Activated CD8-positive, alpha-beta memory T cell treated with anti-CD3 and anti-CD28 coated beads, Interleukin-2, amount 50 U/mL, for 24 hours (primary cell): ENCODE measurements around the gene SLC9A4.

Experiments used
- DNase-seq: peaks from one replicate; pipeline ENCODE4 v3.0.0-alpha.2; 2020; ENCODE audit errors: extremely low read depth

SLC9A4 gene

DNA sequence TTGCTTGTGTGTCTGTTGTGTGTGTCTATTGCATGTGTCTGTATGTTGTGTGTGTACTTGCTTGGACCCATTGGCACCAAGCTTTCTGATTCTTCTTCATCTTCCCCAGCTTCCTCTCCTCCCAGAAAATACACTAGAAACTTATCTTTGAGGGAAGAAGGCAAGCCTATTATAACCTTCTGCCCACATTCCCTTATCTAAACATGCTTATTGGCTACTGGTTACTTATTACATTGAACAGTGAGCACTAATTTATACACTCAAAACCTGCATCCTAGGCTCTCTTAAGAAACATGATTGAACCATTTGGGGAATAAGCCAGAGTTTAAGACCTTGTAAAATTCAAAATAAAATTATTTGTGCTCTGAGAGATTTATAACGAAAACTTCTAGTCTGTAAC lies 26.5 kb downstream of the SLC9A4 start:
- DNase-seq, result no peak

DNA sequence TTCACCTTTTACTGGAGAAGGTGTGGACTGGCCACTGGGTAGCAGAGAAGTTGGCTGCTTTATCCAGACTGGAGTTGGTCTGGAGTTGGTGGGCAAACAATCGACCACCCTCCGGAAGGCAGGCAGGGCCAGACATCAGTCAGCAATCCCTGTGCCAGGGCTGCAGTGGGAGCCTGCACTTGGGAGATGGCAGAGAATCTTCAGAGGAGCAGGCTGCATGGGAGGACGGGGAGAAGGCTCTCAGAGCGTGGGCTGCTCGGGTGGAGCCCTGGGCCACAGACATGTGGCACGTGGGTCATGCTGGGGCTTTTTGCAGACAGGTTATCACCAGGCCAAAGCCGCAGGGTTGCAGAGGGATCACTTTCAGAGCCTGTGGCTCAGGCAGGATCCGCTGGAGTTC lies 29.6 kb downstream of the SLC9A4 start:
- DNase-seq, result no peak

DNA sequence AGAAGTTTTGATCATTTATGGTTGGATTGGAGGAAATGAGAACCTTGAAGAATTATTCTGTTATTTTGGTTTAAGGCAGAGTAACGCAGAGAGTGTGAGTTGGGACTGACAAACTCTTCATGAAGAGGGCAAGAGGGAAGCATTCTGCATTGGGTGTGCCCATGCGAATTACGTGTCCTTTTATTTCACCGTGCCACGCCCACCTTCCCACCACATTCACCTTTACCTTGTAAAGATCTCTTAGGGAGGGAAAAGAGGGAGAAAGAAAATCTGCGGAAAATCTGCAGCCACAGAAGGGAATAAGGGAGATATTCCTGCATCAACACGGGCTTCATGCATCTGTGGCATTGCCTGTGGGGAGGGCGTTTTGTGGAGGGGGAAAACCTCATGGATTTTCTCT lies 31.8 kb downstream of the SLC9A4 start:
- no peak for DNase-seq

DNA sequence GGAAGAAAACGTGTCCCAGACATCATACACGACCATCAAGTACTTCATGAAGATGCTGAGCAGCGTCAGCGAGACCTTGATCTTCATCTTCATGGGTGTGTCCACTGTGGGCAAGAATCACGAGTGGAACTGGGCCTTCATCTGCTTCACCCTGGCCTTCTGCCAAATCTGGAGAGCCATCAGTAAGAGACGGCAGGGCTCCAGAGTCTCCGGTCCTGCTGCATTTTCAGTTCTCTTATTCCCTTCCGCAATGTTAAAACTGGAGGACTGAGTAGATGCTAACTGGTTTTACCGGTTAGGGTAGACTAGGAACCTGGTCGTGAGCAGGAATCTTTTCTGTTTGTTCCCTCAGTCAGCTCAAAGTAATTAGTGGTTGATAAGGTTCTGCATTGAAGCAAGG lies 32.3 kb downstream of the SLC9A4 start:
- DNase-seq, result no peak

DNA sequence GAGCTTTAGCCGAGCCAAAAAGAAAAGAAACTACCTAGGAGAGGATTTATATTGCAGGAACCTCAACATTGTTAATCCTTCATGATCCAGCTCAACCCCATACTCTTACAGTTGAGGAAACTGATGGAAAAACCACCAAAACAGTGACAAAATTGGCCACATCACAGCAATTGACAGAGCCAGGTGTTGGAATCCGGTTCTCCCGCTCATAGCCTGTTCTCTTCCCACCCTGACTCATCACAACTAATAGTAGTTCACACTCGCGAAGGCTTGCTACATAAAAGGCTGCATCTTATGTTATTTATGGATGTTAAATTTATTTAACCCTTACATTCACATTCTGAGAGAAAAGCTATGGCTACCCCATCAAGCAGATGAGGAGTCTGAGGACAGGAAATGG lies 33.7 kb downstream of the SLC9A4 start:
- no peak for DNase-seq

DNA sequence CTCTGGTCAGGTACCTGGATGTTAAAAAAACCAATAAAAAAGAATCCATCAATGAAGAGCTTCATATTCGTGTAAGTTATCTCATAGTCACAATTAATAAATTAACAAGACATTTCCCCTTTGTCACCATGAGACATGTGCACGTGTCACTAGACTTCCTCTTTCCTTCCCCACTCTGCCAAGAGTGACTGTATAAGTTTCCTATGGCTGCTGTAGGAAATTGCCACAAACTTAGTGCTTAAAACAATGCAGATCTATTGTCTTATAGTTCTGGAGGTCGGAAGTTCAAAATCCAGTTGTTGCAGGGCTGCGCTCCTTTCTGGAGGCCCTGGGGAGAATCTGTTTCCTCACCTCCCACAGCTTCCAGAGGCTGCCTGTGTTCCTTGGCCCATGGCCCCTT lies 35.8 kb downstream of the SLC9A4 start:
- no peak for DNase-seq

DNA sequence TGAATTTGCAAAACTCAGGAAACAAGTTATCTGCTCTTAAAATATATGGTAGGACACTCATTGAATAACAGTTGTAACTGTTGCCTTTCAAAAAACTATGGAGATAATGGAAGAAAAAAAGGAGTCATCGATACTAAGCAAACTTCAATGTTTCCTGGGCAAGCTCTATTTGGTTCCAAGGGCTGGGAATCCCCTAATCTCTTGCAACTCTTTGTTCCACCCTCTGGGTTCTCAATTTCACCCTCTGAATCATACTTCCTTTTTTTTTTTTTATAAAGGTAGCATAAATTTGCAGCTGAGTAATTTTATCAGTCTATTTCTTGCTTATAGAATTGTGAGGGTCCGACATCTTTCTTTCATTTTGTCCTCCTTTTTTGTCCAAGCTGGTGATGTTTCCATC lies 36.7 kb downstream of the SLC9A4 start:
- no peak for DNase-seq

DNA sequence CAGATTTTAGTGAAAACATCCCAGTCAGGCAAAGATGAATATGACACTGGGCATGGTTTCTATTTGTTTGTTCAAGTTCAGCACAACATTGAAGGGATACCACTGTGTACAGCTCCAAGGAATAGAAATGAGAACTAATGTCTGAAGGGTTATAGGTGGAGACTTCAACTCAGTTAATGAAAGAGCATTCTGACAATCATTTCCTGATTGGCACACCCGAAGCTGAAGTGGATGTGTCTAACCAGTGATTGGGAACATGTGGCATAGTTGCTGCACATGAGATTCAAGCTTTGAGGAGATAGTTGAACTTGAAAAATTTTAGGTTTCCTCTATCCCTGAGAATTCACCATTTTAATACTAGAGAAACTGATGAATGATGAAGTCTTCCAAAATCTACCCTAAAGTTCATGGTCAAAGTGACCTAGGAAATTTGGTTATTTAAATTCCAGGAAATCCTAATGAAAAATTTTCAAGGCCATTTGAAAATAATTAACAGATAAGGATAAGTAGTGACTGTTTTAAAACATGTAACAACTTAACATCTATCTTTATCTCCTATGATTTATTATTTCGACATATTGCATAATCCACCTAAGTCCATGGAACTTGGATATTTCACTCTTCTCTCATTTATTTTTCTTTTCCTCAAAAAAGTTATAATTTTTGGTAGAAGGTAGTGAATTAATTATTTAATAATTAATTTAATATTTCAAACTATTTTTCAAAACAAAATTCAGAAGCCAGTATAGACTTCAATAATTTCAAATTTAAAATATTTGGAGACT lies 38.0 kb downstream of the SLC9A4 start:
- no peak for DNase-seq

DNA sequence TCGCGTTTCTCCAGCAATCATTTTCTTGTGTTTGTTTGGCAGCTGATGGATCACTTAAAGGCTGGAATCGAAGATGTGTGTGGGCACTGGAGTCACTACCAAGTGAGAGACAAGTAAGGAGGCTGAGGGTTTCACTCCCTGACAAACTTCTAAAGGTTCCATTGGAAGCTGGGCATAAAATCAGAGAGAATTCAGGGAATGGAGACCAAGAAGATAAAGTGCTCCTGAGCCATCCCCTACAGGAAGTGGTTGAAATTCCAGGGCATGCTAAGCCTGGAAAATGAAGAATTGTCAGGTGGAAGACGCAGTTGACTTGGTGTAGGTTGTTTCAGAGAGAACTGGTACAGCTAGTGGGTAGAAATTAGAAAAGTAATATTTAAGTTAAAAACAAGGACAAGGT lies 39.1 kb downstream of the SLC9A4 start:
- no peak for DNase-seq

DNA sequence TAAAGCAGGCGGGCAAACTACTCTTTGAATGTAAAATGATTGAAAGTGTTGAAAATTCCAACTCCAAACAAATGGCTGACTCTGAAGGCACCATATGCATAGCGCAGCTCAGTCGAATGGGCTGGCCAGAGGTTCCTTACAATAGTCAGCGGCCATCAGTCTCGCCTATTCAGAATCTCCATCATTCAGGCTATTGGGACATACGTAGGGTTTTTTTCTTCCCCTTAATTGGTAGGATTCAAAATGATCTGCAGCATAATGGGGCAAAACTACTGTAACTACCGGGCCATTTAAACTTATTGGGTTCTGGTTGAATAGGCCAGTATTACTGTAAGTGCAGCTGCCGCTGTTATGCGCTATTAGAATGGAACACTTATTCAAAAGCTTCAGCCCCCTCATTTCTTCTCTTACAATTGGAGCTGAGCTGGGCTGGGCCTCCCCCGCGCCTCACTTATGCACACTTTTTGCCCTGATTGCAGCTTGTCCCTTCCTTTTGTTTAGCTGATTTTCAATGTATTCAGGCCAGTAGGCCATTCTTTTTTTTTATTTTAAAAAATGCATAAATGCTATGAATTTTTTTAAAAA lies 40.4 kb downstream of the SLC9A4 start:
- DNase-seq, result no peak

DNA sequence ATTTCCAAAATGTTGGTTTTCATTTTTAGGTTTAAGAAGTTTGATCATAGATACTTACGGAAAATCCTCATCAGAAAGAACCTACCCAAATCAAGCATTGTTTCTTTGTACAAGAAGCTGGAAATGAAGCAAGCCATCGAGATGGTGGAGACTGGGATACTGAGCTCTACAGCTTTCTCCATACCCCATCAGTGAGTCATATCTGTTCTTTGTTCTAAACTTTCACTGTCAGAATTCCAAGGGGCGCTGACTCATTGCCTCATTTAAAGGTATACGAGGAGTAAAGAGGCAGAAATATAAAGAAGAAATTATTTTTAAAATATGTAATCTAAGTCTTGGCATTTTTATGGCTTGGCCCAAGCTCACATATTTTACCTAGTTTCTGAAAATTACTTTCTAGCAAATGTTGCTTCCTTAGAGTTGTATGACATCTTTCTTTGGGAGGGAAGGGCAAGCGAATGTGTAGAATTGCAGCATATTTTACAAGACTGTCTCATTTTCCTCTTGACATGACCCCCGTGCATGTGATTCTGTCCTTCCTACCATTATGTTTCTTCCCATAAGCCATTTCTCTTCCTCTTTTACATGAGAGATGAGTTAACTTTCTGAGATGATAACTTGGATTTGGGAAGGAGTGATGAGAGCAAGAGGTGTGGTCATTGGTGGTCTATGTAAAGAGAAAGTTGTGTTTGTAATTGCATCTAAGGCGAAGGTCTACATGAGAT lies 41.2 kb downstream of the SLC9A4 start:
- no peak for DNase-seq

DNA sequence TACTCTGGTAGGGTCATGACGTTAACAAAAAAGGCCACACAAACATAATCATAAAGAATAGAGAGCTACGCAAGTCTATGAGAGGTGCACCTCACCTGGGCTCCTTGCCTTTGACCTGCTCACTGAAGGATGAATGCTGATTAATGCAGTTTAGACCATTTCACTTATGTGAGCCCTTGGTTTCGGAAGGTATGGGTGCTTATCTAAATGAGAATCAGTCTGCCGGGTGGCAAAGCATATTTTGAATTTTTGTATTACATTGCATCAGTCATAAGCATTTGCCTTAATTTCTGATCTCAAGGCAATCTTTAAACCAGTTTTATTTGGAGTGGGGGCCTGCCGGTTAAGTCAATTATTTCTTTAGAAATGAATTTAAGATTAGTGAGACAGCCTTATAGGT lies 42.8 kb downstream of the SLC9A4 start:
- DNase-seq, result no peak

DNA sequence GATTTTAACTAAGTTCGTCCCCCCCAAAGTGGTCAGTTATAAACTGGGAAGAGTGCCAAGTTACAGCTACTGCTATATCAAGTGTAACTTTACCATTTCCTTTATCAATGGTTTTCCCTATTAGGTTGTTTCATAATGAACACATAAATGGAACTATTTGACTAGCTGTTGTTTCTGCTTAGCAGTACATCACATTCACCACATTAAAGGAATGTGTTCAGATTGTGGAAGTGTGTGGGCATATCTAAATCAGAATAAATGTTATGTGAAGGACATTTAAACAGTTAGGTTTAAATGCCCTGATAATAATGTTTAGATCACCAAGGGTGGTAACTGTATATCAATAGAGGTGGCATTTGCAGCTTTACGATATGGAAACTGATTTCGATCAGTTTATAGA lies 45.1 kb downstream of the SLC9A4 start:
- DNase-seq, result no peak

DNA sequence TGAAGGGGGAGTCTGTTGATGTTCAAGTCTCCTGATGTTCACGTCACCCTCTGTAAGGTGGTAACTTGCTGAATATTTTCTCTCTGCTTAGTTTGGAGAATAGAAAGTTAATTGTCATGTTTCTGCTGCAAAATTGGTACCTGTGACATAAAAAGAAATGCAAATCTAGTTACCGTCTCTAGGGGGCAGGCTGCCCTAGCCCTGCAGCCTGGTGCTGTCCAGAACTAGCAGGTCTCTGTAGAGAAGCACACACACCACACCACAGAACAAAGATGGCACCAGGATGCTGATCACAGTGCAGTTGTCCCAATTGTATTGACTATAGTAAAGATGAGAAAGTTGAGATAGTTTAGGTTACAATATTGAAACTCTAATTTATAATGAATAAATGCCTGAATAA lies 47.0 kb downstream of the SLC9A4 start:
- no peak for DNase-seq

DNA sequence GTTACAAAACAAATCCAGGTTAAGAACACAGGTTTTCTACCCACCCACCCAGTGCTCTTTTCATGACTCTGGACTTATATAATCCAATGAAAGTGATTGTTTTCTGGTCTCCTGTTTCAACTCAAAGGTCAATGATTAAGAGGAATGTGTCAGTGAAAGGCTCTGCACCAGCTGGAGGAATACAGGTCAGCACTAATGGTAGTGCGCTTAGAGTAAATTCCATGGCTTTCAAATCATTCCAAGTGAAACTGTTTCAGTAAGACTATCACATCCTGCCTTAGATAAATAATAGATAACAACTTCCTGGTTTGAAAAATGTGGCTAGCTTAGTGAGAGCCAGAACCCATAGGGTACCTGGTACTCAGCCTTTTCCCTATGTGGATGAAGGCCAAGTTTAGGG lies 47.8 kb downstream of the SLC9A4 start:
- no peak for DNase-seq

DNA sequence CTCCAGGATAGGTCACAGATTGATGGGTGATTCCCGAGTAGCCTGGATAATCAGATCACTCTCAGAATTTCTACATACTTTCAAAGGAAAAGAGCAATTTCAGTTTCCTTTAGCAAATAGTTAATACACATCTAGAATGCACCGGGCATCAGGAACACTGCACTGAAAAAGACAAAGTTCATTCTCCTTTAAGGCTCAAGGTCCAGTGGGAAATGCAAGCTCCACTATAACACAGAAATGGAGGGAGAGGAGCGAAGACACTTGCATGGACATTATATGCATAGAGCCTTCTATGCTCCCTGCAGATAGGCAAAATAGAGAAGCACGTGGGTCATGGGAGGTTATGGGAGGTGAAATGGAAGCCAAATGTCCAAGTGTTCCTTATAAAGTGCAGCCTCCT lies 49.1 kb downstream of the SLC9A4 start:
- no peak for DNase-seq

DNA sequence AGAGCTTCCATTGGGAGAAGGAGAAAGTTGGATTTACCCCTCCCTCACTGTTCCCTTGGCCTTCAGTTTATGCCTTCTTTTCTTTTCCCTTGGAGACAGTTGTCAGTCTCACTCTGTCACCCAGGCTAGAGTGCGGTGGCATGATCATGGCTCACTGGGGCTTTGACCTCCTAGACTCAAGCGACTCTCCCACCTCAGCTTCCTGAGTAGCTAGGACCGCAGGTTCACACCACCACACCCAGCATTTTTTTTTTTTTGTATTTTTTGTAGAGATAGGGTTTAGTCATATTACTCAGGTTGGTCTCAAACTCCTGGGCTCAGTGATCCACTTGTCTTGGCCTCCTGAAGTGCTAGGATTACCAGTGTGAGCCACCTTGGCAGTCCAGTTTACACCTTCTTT lies 49.9 kb downstream of the SLC9A4 start:
- DNase-seq, result no peak

DNA sequence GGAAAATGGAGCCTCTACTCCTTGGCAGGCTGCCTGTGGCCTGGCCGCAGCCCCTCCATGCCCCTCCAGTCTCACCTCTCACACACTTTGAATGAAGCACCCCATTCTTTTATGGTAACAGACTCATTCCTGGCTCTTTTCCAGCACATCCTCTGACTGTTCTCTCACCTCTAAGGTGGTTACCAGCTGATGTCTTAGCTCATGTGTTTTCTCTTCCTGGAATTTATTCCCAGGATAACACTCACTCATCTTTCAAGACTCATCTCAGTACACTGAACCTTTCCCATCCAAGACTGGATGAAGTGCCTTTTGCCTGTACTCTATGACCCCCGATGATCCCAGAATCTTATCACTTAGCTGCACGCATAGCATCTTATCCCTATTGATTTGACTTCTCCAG lies 50.6 kb downstream of the SLC9A4 start:
- DNase-seq, result no peak

DNA sequence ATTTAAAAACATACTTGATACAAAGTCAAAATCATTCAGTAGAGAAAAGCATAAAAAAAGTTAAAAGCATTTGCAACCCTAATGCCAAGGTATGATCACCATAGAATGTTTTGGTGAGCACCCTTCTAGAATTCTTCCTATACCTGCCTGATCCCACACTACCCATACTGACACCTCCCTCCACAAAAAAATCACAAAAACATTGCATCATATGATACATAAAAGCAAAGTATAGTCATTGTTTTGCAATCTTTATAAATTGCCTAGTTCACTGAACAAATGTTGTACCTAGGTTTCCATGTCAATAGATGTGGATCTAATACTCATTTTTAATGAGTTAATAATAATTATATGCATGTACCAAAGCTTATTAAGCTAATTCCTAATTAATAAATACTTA lies 54.1 kb downstream of the SLC9A4 start:
- DNase-seq, result no peak

DNA sequence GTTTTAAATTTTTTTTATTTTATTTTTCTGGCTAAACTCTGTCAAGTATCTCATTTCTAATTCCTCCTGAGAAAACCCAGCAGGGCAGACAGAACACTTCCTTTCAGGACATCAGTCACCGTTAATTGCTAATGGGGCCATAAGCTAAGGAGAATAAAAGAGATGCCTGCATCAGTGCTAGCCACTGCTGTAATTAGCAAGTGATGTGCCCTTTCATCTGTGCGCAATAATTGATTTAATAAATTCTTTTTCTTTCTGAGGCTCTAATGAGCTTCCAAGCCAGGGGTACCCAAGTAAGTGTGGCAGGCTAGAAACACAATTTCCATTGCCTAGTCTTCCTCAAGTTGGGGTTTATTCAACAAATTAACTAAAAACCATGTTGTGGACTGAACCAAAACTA lies 65.5 kb downstream of the SLC9A4 start:
- DNase-seq, result no peak

DNA sequence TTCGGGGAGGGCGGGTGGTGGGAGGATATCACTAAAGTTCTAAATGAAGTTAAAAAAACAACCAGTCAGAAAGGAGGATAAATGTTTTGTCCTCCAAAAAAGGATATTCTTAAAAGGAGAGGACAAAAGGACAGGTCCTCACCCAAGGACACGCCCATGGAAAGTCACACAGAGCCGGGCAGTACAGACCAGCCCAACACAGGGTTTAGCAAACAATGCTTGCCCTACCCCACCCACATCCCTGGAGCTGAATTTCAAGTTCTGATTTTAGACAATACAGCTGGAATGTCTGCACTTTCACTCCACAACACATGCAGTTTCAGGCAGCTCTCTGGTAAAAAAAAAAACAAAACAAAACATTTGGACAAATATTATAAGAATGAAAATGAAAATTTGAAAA lies 67.9 kb downstream of the SLC9A4 start:
- DNase-seq, result no peak

DNA sequence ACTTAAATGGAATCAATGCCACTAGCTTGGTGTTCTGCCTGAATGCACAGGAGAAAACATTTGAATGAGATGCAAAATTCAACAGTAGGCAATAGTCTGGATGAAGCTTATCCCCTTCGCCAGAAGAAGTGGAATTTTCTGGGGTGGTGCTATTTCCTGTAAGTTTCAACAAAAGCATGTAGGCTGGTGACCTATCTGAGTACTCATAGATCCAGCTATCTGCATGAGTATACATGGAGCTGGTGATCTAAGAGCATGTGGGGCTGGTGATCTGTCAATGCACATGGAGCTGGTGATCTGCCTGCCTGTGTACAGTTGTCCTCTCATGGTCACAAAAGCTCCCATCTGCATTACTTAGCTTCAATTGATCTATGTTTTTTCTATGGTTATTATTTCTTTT lies 71.2 kb downstream of the SLC9A4 start:
- DNase-seq, result no peak

DNA sequence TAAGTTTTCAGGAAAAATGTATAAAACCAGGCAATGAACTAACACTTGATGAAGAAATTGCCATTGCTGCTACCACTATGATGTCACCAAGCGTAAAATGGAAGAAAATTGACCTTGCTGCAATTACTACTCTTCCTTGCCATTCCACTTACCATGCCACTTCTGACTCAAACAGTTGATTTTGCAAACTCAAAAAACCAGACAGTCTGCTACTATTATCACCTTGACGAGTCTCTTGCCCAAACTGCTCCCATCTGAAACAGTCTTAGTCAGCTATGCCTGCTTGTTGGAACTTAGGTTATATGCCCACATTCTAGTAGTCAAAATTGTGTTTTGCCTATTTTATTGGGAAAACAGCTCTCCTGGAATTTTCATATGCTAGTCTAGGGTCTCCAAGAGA lies 74.4 kb downstream of the SLC9A4 start:
- DNase-seq, result no peak
